NCI-H774 (cell line): ENCODE measurements around the gene PGM1.

Experiments used
- DNase-seq: peaks from one replicate; lab custom pipeline; 2025; lab: John Stamatoyannopoulos, UW

The PGM1 gene

GRCh38 chr1:63633281-63633680 is 40.1 kb downstream of the PGM1 start:
- DNase-seq, result no peak

GRCh38 chr1:63634471-63634870 is 41.3 kb downstream of the PGM1 start:
- no peak for DNase-seq

- DNase-seq, result no peak
Measured at GRCh38 chr1:63635681-63636080, 42.5 kb downstream of the PGM1 start.

DNA sequence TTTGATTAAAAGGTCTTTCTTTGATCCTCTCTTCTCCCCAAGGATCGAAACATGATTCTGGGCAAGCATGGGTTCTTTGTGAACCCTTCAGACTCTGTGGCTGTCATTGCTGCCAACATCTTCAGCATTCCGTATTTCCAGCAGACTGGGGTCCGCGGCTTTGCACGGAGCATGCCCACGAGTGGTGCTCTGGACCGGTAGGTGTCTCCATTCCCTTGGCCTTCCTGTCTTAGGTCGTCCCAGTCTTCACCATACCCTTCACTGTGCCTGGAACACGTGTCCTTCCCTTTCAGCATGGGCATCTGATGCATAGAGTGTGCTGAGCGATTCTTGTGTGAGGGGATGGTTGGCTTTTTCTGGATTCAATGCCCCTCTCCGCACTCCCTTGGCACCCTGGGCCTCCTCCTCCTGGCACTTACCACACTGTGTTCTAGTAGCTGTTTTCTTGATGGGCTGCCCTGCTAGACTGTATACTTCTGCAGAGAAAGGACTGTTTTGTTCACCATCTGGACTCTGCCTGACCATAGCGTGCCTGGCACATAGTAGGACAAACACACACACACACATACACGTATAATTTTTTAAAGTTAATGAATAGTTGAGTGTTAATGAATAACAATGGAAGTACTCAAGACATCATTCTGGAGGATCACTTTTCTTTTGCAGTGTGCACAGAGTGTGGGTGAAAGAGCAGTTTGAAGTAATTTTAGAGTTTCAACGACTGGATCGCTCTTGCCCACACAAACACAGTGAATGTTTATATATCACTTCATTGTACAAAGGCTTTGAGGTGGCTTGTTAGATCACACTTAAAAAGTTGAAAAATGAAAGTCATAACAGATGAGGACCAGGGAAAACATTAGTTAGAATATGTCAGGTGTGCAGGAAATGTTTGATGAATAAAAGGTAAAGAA is 43.2 kb downstream of the PGM1 start:
- DNase-seq, result no peak

DNA sequence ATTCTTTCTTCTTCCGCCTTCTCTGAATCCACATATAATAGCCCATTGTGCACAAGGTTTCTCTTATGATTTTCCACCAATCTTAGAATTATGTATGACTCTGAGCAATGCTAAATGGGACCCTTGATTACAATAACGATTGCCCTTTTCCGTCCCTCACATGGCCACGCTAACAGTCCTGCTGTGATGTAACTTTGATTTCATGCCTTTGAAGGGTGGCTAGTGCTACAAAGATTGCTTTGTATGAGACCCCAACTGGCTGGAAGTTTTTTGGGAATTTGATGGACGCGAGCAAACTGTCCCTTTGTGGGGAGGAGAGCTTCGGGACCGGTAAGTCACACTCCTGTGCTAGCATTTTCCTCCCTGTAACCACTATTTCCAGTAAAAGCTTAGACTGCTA is 45.3 kb downstream of the PGM1 start:
- no peak for DNase-seq

GRCh38 chr1:63638875-63639274 is 45.7 kb downstream of the PGM1 start:
- DNase-seq, result no peak

- no peak for DNase-seq
Measured at GRCh38 chr1:63640633-63641567, 47.7 kb downstream of the PGM1 start.

DNA sequence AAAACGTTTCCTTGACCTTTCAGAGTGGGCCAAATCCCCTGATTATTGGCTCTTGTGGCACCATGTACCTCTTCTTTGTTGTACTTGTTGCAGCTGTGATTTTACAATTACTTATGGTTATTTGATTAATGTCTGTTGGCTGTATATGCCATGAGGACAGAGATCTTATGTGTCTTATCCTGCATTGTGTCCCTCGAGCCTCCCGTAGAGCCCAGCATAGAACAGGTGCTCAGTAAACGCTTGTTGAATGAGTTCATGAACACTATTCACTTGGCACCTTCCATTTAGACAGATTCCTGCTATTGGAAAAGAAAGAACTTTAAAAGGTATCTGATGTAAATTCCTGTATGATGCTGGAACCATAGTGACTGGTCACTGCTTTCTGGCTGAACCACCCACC is 48.4 kb downstream of the PGM1 start:
- DNase-seq, result no peak

GRCh38 chr1:63642901-63643300 is 49.7 kb downstream of the PGM1 start:
- DNase-seq, result no peak

GRCh38 chr1:63643517-63643916 is 50.3 kb downstream of the PGM1 start:
- no peak for DNase-seq

DNA sequence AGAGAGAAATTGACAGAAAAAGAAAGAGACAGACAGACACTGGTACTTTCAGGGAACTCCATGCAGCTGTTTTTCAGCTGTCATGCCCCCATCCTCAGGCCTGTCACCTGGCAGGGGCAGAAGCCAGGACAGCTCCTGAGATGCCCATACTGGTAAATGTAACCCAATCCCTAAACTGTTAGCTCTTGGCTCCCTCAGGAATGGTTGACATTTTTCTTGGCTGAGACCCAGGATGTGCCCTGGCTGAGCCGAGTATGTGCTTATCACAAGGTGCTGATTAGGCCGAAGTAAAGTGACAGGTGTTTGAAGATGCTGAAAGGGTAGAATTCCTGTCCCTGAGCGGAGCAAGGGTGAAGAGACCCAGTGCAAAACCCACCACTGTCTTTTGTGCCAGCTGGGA is 50.7 kb downstream of the PGM1 start:
- no peak for DNase-seq

GRCh38 chr1:63645317-63645716 is 52.1 kb downstream of the PGM1 start:
- DNase-seq, result no peak

GRCh38 chr1:63648689-63649088 is 55.5 kb downstream of the PGM1 start:
- no peak for DNase-seq

DNA sequence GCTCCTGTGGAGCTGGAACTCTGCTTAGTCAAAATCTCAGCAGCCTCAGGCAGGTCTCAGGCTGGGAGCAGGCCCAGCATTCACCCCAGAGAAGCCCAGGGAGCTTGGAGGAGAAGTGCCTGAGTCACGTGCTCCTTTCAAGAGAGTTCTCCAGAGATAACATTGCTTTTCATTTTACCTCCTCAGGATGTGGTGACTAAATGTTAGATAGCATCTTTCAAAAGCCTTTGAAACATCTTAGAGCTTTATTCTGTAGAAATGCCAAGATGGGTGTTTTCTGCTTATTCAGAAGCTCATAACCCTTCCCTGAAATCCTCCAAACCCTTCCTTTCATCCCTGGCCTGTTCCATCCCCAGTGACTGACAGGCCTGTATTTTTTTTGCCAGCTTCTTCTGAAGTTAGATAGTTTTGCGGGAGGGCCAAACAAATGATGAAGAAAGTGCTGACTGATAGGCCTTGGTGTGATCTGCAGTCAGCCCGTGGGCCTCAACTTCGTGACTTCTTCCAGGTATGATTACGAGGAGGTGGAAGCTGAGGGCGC is 58.0 kb downstream of the PGM1 start:
- no peak for DNase-seq

DNA sequence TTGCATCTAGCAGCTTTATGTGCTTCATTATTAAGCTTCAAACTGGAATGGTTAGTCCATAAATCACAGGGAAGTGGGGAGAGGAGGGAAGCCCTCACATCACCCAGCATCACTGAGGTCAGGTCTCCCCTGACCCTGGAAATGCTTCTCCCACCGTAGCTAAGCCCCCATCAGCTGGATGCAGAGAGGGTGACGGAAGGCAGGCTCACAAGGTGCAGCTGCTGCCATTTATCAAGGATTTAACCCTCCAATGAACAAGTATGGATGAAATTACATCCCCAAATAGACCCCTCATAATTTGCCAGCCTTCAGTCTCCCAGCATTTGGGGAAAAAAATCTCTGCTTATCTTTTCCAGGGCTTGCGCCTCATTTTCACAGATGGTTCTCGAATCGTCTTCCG is 60.8 kb downstream of the PGM1 start:
- no peak for DNase-seq

DNA sequence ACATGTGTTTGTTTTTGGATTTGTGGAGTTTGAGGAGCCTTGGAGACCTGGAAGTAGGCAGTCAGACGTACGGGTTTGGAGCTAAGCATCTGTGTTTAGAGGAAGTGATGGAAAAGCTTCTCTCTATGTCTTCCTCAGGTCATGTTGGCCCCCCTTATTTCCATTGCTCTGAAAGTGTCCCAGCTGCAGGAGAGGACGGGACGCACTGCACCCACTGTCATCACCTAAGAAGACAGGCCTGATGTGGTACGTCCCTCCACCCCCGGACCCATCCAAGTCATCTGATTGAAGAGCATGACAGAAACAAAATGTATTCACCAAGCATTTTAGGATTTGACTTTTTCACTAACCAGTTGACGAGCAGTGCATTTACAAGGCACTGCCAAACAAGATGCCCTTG is 66.2 kb downstream of the PGM1 start:
- no peak for DNase-seq

DNA sequence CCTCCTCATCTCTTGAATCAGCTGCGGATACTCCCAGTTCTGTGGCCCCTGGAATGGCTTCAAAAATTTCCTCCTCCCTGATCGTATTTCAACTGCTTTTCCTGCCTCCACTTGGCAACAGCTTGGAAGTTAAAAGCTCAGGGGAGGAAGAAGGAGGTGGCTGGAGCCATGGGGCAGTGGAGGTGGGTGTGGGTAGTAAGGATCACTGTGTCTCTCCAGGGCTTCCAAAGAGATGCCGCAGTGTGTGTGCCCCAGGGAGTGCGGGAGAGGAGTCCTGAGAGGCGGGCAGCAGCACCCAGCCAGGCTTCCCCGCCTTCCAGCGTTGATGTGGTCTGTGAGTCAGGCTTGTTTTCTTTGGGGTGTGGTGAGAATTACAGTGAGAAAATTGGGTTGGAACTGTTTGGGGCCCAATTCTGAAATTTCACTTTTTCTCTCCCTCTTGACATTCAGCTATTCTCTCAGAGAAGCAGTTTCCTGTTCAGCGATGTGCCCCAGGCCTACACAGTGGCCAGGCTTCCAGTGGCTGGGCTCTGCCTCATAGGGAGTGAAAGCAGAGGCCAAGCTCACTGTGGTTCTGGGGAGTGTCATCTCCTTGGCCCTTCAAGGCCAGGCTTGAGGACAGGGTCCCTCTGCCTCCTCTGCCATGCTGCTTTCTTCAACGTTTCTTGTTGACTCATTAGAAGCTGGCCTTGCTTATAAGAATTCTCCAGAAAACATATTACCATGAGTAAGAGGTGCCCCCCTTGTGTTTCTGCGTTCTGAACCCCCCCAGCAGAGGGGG is 69.0 kb downstream of the PGM1 start:
- no peak for DNase-seq

GRCh38 chr1:63662841-63663240 is 69.6 kb downstream of the PGM1 start:
- no peak for DNase-seq

DNA sequence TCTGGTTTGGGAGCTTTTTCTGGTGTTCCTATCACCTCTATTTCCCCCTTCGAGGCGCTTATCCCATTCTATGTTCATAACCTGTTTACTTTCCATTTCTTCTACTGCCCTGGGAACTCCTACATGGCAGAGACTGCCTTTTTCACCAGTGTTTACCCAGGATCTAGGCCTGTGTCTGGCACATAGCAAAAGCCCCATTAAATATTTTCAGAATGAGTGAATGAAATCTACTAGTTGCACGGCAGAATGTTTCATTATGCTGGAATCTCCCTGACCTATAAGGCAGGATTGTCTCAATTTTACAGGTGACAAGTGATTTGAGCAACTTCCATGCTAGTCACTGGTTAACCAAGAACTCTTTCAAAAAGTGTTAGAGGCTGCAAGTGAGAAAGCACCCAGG is 70.1 kb downstream of the PGM1 start:
- no peak for DNase-seq

DNA sequence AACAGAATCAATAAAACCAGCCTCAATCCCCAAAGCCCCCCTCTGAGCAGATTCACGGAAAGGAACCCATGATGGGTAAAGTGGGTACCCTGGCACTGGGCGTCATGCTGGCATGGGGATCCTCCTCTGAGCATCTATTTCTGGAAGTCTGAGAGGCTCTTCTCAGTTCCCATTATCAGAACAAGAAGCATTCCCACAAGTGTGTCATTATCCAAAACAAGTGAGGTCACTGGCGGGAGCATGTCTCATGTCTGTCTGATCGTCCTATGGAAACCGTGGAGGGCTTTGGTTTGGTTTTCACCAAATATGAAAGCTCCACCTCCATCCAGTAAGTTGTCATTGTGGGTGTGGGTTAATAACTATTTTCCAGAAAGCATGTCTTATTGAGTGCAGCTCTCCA is 70.7 kb downstream of the PGM1 start:
- DNase-seq, result no peak

- DNase-seq, result no peak
Measured at GRCh38 chr1:63664742-63665141, 71.5 kb downstream of the PGM1 start.

GRCh38 chr1:63665410-63665809 is 72.2 kb downstream of the PGM1 start:
- DNase-seq, result no peak
